HL-60 (cell line): Measurements from ENCODE around the gene REC114.
"Not testable (repeated sequence)": the region's sequence is repeated elsewhere in the genome, so short reads cannot be mapped to it uniquely, and the experiment has no call there.

Experiments
- DNase-seq, 2 experiments: peaks; one replicate each; pipeline ENCODE4 v3.0.0-alpha.2; 2010 to 2020; ENCODE audit warnings: low read depth in 1 of 2, low spot score in 1 of 2
- H3K27ac ChIP-seq: fragments of 250-450 bp; sonication (Bioruptor Pico); replicated peaks from 2 replicates; pipeline ENCODE4 v1.5.1; 2020; ENCODE audit warnings: mild to moderate bottlenecking, moderate library complexity
- H3K27me3 ChIP-seq: fragments of 250-450 bp; sonication (Bioruptor Pico); 2 replicates; pipeline ENCODE4 v1.5.1; 2021; ENCODE audit warnings: mild to moderate bottlenecking, moderate library complexity; ENCODE audit not compliant: insufficient read depth, poor library complexity, severe bottlenecking
- H3K4me3 ChIP-seq: replicated peaks from 2 replicates; pipeline ENCODE4 v1.5.1; 2011; ENCODE audit warnings: mild to moderate bottlenecking, control low read depth, low read length; ENCODE audit not compliant: insufficient read depth
- CTCF ChIP-seq: IDR thresholded peaks from one replicate; pipeline ENCODE4 v1.5.1; 2011; ENCODE audit warnings: low read length, control low read depth, inconsistent platforms; ENCODE audit not compliant: insufficient read depth
- GABPA ChIP-seq: IDR thresholded peaks from 2 replicates; pipeline ENCODE4 v1.6.1; 2012; ENCODE audit warnings: low read depth
- POLR2AphosphoS5 ChIP-seq: IDR thresholded peaks from 2 replicates; pipeline ENCODE4 v1.6.1; 2012; ENCODE audit warnings: low read depth
- REST ChIP-seq: IDR thresholded peaks from 2 replicates; pipeline ENCODE4 v1.6.1; 2012; ENCODE audit warnings: low read depth; ENCODE audit not compliant: insufficient replicate concordance
- SPI1 ChIP-seq: IDR thresholded peaks from 2 replicates; pipeline ENCODE4 v1.6.1; 2012; ENCODE audit warnings: low read depth, mild to moderate bottlenecking, borderline replicate concordance

REC114 gene

GRCh38 chr15:73541479-73541878, 98.5 kb downstream of the REC114 start:
- DNase-seq = no peak
- no peak overlapping the region for H3K27ac ChIP-seq
- H3K4me3 ChIP-seq = no peak overlapping the region
- TF ChIP-seq CTCF (no peak), REST (no peak), POLR2AphosphoS5 (no peak), SPI1 (no peak), GABPA (no peak)
- no peaks in the 10 kb centered on the region for H3K27me3 ChIP-seq

GRCh38 chr15:73548925-73549324, 106.0 kb downstream of the REC114 start:
- not testable (repeated sequence) for H3K4me3 ChIP-seq, H3K27ac ChIP-seq, DNase-seq, H3K27me3 ChIP-seq

- Histone ChIP-seq H3K27ac (no peak overlapping the region), H3K4me3 (no peak overlapping the region), H3K27me3 (no peaks in the 10 kb centered on the region)
- no peak for TF ChIP-seq SPI1
- TF ChIP-seq REST = no peak
- no peak for DNase-seq
These were observed 107.2 kb downstream of the REC114 start for GRCh38 chr15:73550190-73550589.

- no peak for DNase-seq
- no peak overlapping the region for H3K4me3 ChIP-seq
- no peak overlapping the region for H3K27ac ChIP-seq
These were observed 112.1 kb downstream of the REC114 start for GRCh38 chr15:73555080-73555479.

More at GRCh38 chr15:73555080-73555479, 112.1 kb downstream of the REC114 start:
- no peaks in the 10 kb centered on the region for H3K27me3 ChIP-seq
- TF ChIP-seq REST (no peak), GABPA (no peak), CTCF (no peak), POLR2AphosphoS5 (no peak), SPI1 (no peak)
